Measurements from ENCODE around the gene KIAA1191.

The KIAA1191 gene

GRCh38 chr5:176365351-176366231 is 4.0 kb upstream of the KIAA1191 start, which contains the start of gene ARL10:
Gene ARL10, plus strand, starts transcription at chr5:176365487. Its CDS starts 77 bp downstream, at chr5:176365564.
- DNase-seq (ENCODE audit: low read depth in 2 of 2), result peak; percentile 36 to 66

GRCh38 chr5:176364765-176365350 is 3.3 kb upstream of the KIAA1191 start:
- no peak for DNase-seq (ENCODE audit: low read depth in 2 of 2)

GRCh38 chr5:176362233-176362490 is 598 bp upstream of the KIAA1191 start:
- no peak for DNase-seq (ENCODE audit: low read depth in 2 of 2)

- DNase-seq (ENCODE audit: low read depth in 2 of 2), result no peak
These were observed 599 bp downstream of the KIAA1191 start for GRCh38 chr5:176360894-176361436.

GRCh38 chr5:176359658-176360057 is 1.9 kb downstream of the KIAA1191 start:
- no peak for DNase-seq (ENCODE audit: low read depth in 2 of 2)

DNA sequence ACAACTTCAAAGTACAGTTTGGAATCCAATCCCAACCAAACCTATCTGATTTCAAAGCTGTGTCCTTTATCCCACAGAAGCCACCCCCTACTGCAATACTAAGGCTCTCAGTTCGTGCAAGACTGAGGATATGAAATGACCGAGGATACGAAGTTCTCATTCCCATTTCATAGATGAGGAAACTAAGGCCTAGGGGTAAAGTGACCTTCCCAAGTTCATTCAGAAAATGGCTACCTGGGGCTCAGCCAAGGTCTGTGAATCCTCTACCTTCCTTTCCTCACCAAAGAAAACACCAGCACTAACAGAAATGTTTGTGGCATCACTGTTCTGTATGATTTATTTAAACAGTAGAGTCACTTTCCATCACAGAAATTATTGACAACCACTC is 5.4 kb downstream of the KIAA1191 start:
- no peak for DNase-seq (ENCODE audit: low read depth in 2 of 2)

GRCh38 chr5:176355400-176356178 is 6.0 kb downstream of the KIAA1191 start:
- no peak for DNase-seq (ENCODE audit: low read depth in 2 of 2)

DNA sequence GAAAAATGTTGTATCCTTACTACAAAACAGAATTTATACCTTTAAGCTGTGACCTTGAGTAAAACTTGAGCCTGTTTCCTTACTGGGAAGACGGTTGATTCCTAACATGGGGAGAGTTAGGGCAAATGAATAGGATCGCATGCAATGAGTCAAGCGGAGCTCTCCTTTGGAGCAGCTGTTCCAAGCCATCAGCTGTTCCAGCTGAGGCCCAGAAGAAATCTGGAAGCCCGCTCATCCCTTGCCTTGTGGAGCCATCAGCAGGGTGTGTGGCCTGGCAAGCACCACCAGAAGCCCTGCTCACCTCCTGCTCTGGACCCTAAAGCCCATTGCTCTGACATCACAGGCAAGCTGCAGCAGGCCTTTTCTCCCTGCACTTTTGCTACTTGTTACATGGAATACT is 8.0 kb downstream of the KIAA1191 start:
- no peak for DNase-seq (ENCODE audit: low read depth in 2 of 2)

GRCh38 chr5:176352116-176352878 is 9.3 kb downstream of the KIAA1191 start:
- DNase-seq (ENCODE audit: low read depth in 2 of 2), result no peak

- DNase-seq (ENCODE audit: low read depth in 2 of 2), result no peak
These were observed 11.1 kb downstream of the KIAA1191 start for GRCh38 chr5:176350416-176350815.

- DNase-seq (ENCODE audit: low read depth in 2 of 2), result no peak
These were observed 18.7 kb downstream of the KIAA1191 start for GRCh38 chr5:176342766-176343458.

- no peak for DNase-seq (ENCODE audit: low read depth in 2 of 2)
These were observed 19.4 kb downstream of the KIAA1191 start for GRCh38 chr5:176342158-176342483.

GRCh38 chr5:176341325-176342157 is 20.0 kb downstream of the KIAA1191 start:
- no peak for DNase-seq (ENCODE audit: low read depth in 2 of 2)

- no peak for DNase-seq (ENCODE audit: low read depth in 2 of 2)
These were observed 22.3 kb downstream of the KIAA1191 start for GRCh38 chr5:176339304-176339703.

DNA sequence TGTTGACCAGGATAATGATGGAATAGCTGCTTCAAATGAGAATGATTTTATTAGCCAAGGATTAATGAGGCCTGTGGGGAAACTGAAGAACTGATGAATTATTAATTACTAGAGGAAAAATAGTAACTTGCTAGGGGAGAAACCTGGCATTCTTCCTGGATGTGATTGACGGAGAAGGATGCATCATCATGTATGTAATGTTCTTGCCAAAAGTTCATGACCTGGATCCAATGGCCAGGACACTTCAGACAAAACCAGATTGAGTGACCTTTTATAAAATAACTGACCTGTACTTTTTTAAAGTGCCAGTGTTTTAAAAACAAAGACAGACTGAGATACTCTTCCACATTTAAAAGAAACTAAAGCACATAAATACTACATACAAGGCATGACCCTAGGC is 23.7 kb downstream of the KIAA1191 start:
- DNase-seq (ENCODE audit: low read depth in 2 of 2), result no peak

GRCh38 chr5:176334031-176334770 is 27.4 kb downstream of the KIAA1191 start:
- no peak for DNase-seq (ENCODE audit: low read depth in 2 of 2)

DNA sequence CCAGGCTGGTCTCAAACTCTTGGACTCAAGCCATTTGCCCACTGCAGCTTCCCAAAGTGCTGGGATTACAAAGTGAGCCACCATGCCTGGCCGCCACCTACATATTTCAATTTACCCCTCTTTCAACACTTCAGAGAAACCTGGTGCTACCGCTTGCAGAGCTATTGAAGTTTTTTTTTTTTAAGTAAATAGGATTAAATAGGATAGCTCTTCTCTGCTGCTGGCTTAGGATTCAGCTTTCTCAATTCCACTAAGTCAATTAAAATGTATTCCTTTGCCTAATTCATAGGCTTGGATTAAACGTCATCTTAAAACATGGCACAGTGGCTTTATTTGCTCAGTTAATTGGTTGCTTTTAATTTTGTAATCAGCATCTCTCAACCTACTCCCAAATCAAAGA is 41.0 kb downstream of the KIAA1191 start:
- DNase-seq (ENCODE audit: low read depth in 2 of 2), result no peak

DNA sequence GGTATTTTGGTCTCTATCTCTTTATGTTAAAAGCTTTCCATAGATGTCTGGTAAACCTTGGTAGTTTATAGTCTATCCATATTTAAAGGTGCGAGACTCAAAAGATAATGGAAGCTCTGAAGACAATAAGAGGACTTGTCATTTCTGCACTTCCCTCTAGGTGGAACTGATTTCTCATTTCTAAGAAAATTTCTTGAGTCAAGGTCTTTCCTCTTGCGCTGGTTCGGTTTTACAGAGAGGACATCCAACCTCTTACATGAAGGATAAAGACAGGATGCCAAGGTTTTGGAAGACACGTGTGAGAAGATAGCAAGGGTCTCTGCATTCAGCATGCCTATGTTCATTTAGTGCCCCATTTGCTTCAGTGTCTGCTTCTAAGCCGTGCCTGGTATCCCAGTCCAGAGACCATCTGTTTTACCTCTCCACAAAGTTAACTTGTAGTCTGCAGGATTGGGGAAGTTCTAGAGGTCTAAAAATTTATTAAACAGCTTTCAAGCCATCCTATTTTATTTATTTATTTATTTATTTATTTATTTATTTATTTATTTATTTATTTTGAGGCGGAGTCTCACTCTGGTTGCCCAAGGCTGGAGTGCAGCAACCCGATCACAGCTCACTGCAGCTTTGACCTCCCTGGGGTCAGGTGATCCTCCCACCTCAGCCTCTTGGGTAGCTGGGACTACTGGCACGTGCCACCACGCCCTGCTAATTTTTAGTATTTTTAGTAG is 41.6 kb downstream of the KIAA1191 start:
- DNase-seq (ENCODE audit: low read depth in 2 of 2), result no peak

Data from stimulated activated CD4-positive, alpha-beta T cell treated with anti-CD3 and anti-CD28 coated beads, Interleukin-1b, Interleukin-23, amount 100 ng/mL, for 4 hours (primary cell).